CD4-positive, alpha-beta T cell (primary cell): ENCODE results near the gene ARHGAP29. TPM values are rescaled to one million over a fixed set of nuclear protein-coding genes. Genes with fewer than 3 reads are reported as not detected.

Source experiments
- ATAC-seq: fragments of 200-7000 bp; cut with Tn5 transposase; one replicate; pipeline ENCODE4 v1.10.0; 2022; ENCODE audit warnings: mild to moderate bottlenecking; ENCODE audit not compliant: poor library complexity
- CTCF ChIA-PET: fragments of 350-600 bp; sonication (Branson Sonifier 250); formaldehyde crosslinking; loops from one replicate; lab custom pipeline; 2021; ENCODE audit warnings: antibody characterized with exemption, inconsistent platforms; lab: Charles Lee
- POLR2A ChIA-PET: fragments of 350-600 bp; sonication (Branson Sonifier 250); formaldehyde crosslinking; loops from one replicate; lab custom pipeline; 2021; ENCODE audit warnings: antibody characterized with exemption, inconsistent platforms; lab: Charles Lee
- DNase-seq, 14 experiments: peaks; one replicate each; pipeline ENCODE4 v3.0.0-alpha.2; 2013 to 2020; ENCODE audit warnings: mixed read lengths in 2 of 14
- H3K27ac ChIP-seq, 2 donors: one replicate each; pipeline versions ENCODE4 v1.5.1 to v1.7.0; 2013; ENCODE audit warnings: low read length in 2 of 2, low read depth in 1 of 2, mild to moderate bottlenecking in 1 of 2
- H3K27me3 ChIP-seq, 2 experiments: 1 replicate in 1 of 2; 2 replicates in 1 of 2; pipeline versions ENCODE4 v1.6.1 to v1.7.0; 2013; ENCODE audit warnings: low read length in 2 of 2, control low read depth in 1 of 2, mild to moderate bottlenecking in 1 of 2, moderate library complexity in 1 of 2; ENCODE audit not compliant: insufficient read depth in 2 of 2, control insufficient read depth in 1 of 2
- H3K36me3 ChIP-seq: one replicate; pipeline ENCODE4 v1.6.1; 2013; ENCODE audit warnings: low read length, control low read depth; ENCODE audit not compliant: insufficient read depth
- H3K4me1 ChIP-seq: one replicate; pipeline ENCODE4 v1.6.1; 2013; ENCODE audit warnings: low read length, control low read depth; ENCODE audit not compliant: insufficient read depth
- H3K4me3 ChIP-seq: one replicate; pipeline ENCODE4 v1.5.1; 2013; ENCODE audit warnings: mild to moderate bottlenecking, low read length, moderate library complexity
- H3K9me3 ChIP-seq, 2 experiments: 1 replicate in 1 of 2; 2 replicates in 1 of 2; pipeline versions ENCODE4 v1.6.1 to v1.7.0; 2013; ENCODE audit warnings: low read length in 2 of 2, mild to moderate bottlenecking in 2 of 2, control low read depth in 1 of 2, moderate library complexity in 1 of 2; ENCODE audit not compliant: control insufficient read depth in 1 of 2, insufficient read depth in 1 of 2
- H3K27ac Mint-ChIP-seq: one replicate; pipeline ENCODE4 v1.8.0; 2020; ENCODE audit warnings: mixed read lengths
- H3K27me3 Mint-ChIP-seq: one replicate; pipeline ENCODE4 v1.8.0; 2021; ENCODE audit warnings: mixed read lengths
- H3K36me3 Mint-ChIP-seq: one replicate; pipeline ENCODE4 v1.8.0; 2021; ENCODE audit warnings: low read depth, mixed read lengths
- H3K4me1 Mint-ChIP-seq: one replicate; pipeline ENCODE4 v1.8.0; 2021; ENCODE audit warnings: low read depth, mixed read lengths
- H3K4me3 Mint-ChIP-seq: one replicate; pipeline ENCODE4 v1.8.0; 2020; ENCODE audit warnings: mild to moderate bottlenecking, mixed read lengths
- H3K9me3 Mint-ChIP-seq: one replicate; pipeline ENCODE4 v1.8.0; 2020; ENCODE audit warnings: mixed read lengths
- intact Hi-C, 2 experiments: fragments of 100-400 bp; cut with DNase I in 1 of 2; cut with micrococcal nuclease in 1 of 2; formaldehyde crosslinking; loops; one replicate each; pipeline versions ENCODE4 v1.15.1 to v1.9.0; 2023 to 2025; cut with DNase I, micrococcal nuclease
- total RNA-seq, 174 experiments: library from RNA in 2 of 174; stranded (reverse) in 2 of 174; gene quantifications; one replicate each; pipeline ENCODE4 v1.2.3 and lab custom pipeline; 2021 to 2026
- TF ChIP-seq, protein P1 (sequence below): fragments of 200-600 bp; IDR thresholded peaks from one replicate; pipeline ENCODE4 v1.8.0; 2022; ENCODE audit warnings: antibody characterized with exemption, mild to moderate bottlenecking

ARHGAP29 gene
- total RNA-seq, 2 experiments from 2014 or later = not detected

- Histone ChIP-seq H3K4me3 (no peak overlapping the region), H3K36me3 (no peaks in the 10 kb centered on the region), H3K27me3 (peaks cover 5 to 8% of the 10 kb centered on the region in 2 experiments), H3K27ac (no peak overlapping the region), H3K9me3 (peaks cover 0 to 3% of the 10 kb centered on the region in 2 experiments), H3K4me1 (no peaks in the 10 kb centered on the region)
- intact Hi-C loops = no loop called here
- Mint-ChIP-seq H3K27me3 (peaks cover 27% of the 10 kb centered on the region), H3K27ac (no peak overlapping the region), H3K36me3 (no peaks in the 10 kb centered on the region), H3K4me1 (no peaks in the 10 kb centered on the region), H3K4me3 (no peak overlapping the region), H3K9me3 (no peaks in the 10 kb centered on the region)
- TF ChIP-seq, protein P1, sequence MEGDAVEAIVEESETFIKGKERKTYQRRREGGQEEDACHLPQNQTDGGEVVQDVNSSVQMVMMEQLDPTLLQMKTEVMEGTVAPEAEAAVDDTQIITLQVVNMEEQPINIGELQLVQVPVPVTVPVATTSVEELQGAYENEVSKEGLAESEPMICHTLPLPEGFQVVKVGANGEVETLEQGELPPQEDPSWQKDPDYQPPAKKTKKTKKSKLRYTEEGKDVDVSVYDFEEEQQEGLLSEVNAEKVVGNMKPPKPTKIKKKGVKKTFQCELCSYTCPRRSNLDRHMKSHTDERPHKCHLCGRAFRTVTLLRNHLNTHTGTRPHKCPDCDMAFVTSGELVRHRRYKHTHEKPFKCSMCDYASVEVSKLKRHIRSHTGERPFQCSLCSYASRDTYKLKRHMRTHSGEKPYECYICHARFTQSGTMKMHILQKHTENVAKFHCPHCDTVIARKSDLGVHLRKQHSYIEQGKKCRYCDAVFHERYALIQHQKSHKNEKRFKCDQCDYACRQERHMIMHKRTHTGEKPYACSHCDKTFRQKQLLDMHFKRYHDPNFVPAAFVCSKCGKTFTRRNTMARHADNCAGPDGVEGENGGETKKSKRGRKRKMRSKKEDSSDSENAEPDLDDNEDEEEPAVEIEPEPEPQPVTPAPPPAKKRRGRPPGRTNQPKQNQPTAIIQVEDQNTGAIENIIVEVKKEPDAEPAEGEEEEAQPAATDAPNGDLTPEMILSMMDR = no peak
- POLR2A ChIA-PET = no interaction called here
- CTCF ChIA-PET = no interaction called here
- no peak for DNase-seq
- ATAC-seq = no peak
Observed at GRCh38 chr1:94269921-94270320, 32.5 kb upstream of the ARHGAP29 start.

DNA sequence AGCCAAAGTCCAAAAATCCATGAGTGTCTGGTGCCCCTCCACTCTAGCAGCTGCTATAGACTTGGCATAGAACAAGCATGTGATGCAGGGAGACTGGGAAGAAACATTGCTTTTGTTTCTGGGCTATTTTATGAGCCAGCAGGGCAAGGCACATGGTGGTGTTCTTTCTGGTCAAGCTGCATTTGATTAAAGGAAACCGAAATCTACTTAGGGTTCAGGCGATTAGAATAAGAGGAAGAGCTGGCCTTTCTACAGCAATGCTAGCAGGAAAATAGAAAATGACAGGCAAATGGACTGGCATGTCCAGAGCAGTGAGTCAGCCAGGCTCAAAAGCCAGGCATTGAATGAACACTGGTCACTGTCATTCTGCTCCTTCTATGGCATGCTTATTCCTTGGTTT lies 28.5 kb upstream of the ARHGAP29 start:
- Mint-ChIP-seq H3K36me3 (no peaks in the 10 kb centered on the region), H3K4me1 (no peaks in the 10 kb centered on the region), H3K27me3 (peaks cover 30% of the 10 kb centered on the region), H3K4me3 (no peak overlapping the region), H3K9me3 (no peaks in the 10 kb centered on the region), H3K27ac (no peak overlapping the region)
- ChIA-PET CTCF (no interaction called here), POLR2A (no interaction called here)
- no peaks in the 10 kb centered on the region for H3K36me3 ChIP-seq
- TF ChIP-seq, protein P1 = no peak
- H3K4me3 ChIP-seq = no peak overlapping the region
- intact Hi-C loops = no loop called here
- no peak overlapping the region for H3K27ac ChIP-seq
- no peak for ATAC-seq
- DNase-seq = no peak
- H3K9me3 ChIP-seq = peaks cover 0 to 3% of the 10 kb centered on the region in 2 experiments
- H3K27me3 ChIP-seq = peaks cover 3 to 5% of the 10 kb centered on the region in 2 experiments
- no peaks in the 10 kb centered on the region for H3K4me1 ChIP-seq

GRCh38 chr1:94265011-94265422 lies 27.6 kb upstream of the ARHGAP29 start:
- POLR2A ChIA-PET = no interaction called here
- intact Hi-C loops = no loop called here
- TF ChIP-seq, protein P1 = no peak
- H3K9me3 Mint-ChIP-seq = no peaks in the 10 kb centered on the region
- Histone ChIP-seq H3K9me3 (peaks cover 0 to 3% of the 10 kb centered on the region in 2 experiments), H3K27me3 (peaks cover 3 to 5% of the 10 kb centered on the region in 2 experiments), H3K36me3 (no peaks in the 10 kb centered on the region), H3K27ac (no peak overlapping the region), H3K4me3 (no peak overlapping the region), H3K4me1 (no peaks in the 10 kb centered on the region)
- CTCF ChIA-PET = no interaction called here
- ATAC-seq (no peak), DNase-seq (no peak)
- peaks cover 33% of the 10 kb centered on the region for H3K27me3 Mint-ChIP-seq
- no peaks in the 10 kb centered on the region for H3K36me3 Mint-ChIP-seq
- H3K4me3 Mint-ChIP-seq = no peak overlapping the region
- H3K27ac Mint-ChIP-seq = no peak overlapping the region
- H3K4me1 Mint-ChIP-seq = no peaks in the 10 kb centered on the region
